Mesenteric fat pad (tissue), 1 donor: ENCODE results near the gene AFMID. TPM values are rescaled to one million over a fixed set of nuclear protein-coding genes. Genes with fewer than 3 reads are reported as not detected.
"Not testable (repeated sequence)": the region's sequence is repeated elsewhere in the genome, so short reads cannot be mapped to it uniquely, and the experiment has no call there.

Experiments
- DNase-seq: peaks from one replicate; pipeline ENCODE4 v3.0.0-alpha.2; 2020; ENCODE audit warnings: low spot score
- total RNA-seq: library from RNA; stranded (reverse); fragmentation: NEBNext Ultra II Directional; extraction: Animal tissue kit (Norgen Biotek cat#: 25700); gene quantifications from one replicate; pipeline ENCODE4 v1.2.1, GENCODE V29; 2021
- donor health status: DM: yes; HTN: yes; CAD: no.

AFMID gene
- total RNA-seq, 1 donor from 2014 or later, result 19.7 TPM

- no peak for DNase-seq
These were observed 32.4 kb downstream of the AFMID start for GRCh38 chr17:78219396-78220150.

GRCh38 chr17:78223061-78223460 lies 35.9 kb downstream of the AFMID start:
- DNase-seq, result no peak

DNA sequence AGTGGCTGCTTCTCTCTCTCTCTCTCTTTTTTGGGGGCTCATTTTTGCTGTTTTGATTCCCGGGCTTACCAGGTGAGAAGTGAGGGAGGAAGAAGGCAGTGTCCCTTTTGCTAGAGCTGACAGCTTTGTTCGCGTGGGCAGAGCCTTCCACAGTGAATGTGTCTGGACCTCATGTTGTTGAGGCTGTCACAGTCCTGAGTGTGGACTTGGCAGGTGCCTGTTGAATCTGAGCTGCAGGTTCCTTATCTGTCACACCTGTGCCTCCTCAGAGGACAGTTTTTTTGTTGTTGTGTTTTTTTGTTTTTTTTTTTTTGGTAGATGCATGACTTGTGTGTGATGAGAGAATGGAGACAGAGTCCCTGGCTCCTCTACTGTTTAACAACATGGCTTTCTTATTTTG lies 36.6 kb downstream of the AFMID start:
- DNase-seq, result no peak

DNA sequence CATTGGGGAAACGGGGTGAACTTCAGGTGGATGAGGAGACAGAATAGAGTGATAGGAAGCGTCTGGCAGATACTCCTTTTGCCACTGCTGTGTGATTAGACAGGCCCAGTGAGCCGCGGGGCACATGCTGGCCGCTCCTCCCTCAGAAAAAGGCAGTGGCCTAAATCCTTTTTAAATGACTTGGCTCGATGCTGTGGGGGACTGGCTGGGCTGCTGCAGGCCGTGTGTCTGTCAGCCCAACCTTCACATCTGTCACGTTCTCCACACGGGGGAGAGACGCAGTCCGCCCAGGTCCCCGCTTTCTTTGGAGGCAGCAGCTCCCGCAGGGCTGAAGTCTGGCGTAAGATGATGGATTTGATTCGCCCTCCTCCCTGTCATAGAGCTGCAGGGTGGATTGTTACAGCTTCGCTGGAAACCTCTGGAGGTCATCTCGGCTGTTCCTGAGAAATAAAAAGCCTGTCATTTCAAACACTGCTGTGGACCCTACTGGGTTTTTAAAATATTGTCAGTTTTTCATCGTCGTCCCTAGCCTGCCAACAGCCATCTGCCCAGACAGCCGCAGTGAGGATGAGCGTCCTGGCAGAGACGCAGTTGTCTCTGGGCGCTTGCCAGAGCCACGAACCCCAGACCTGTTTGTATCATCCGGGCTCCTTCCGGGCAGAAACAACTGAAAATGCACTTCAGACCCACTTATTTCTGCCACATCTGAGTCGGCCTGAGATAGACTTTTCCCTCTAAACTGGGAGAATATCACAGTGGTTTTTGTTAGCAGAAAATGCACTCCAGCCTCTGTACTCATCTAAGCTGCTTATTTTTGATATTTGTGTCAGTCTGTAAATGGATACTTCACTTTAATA lies 37.3 kb downstream of the AFMID start:
- no peak for DNase-seq

DNA sequence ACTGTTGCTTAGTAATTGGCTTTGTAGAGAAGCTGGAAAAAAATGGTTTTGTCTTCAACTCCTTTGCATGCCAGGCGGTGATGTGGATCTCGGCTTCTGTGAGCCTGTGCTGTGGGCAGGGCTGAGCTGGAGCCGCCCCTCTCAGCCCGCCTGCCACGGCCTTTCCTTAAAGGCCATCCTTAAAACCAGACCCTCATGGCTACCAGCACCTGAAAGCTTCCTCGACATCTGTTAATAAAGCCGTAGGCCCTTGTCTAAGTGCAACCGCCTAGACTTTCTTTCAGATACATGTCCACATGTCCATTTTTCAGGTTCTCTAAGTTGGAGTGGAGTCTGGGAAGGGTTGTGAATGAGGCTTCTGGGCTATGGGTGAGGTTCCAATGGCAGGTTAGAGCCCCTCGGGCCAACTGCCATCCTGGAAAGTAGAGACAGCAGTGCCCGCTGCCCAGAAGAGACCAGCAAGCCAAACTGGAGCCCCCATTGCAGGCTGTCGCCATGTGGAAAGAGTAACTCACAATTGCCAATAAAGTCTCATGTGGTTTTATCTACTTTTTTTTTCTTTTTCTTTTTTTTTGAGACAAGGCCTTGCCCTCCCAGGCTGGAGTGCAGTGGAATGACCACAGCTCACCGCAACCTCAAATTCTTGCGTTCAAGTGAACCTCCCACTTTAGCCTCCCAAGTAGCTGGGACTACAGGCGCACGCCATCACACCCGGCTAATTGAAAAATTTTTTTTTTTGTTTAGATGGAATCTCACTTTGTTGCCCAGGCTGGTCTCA lies 38.1 kb downstream of the AFMID start:
- DNase-seq, result no peak

DNA sequence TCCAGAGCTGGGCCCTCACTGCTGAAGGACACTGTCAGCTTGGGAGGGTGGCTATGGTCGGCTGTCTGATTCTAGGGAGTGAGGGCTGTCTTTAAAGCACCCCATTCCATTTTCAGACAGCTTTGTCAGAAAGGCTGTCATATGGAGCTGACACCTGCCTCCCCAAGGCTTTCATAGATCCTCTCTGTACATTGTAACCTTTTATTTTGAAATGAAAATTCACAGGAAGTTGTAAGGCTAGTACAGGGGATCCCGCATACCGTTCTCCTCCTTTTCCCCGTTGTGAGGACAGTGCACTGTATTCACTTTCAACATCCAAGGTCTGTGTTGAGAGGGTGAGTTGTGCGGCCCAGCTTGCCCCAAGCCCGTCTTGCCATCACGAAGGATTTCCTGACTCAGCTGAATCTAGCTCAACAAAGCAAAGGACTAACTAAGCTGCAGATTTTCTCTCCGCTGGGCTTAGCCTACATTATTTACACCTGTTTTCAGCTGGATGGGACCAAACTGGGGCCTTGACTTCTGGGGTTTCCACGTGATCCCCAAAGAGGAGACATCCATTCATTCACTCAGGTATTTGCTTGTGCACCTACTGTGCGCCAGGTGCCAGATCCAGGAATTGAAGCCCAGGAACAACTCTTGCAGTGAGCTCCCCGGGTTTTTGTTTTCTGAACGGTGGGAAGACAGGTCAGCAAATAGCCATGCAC lies 39.0 kb downstream of the AFMID start:
- DNase-seq, result no peak

DNA sequence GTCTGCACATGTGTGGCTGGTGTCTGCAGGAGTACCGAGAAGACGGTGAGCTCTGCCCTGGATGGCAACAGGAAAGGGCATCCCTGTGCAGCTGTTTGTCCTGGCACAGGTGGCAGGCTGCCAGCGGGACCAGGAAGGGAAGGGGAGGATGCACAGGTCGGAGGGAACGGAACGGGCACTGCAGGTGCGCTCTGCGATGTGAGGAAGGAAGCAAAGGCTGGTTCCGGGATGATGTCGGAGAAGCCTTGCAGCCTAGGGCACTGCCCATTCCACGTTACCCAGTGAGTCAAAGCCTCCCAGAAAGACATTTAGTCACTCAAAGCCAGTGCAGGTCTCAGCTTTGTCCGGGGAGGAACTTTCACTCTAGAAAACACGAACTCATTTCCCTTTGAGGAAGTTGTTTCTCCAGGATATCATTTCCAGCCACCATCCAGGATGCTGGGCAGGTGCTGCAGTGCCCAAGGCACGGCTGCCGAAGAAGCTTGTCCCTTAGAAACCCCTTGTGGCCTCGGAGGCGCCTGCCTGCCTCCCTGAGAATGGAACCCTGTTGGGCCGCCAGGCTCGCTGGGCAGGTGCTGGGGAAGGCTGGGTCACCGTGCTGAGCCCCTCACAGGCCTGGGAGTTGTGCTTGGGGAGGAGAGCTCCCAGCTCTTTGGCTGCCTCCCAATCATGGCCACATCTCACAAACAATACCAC lies 39.7 kb downstream of the AFMID start:
- DNase-seq, result no peak

- DNase-seq, result no peak
These were observed 40.3 kb downstream of the AFMID start for GRCh38 chr17:78227455-78227916.

- no peak for DNase-seq
These were observed 41.0 kb downstream of the AFMID start for GRCh38 chr17:78228176-78228575.

DNA sequence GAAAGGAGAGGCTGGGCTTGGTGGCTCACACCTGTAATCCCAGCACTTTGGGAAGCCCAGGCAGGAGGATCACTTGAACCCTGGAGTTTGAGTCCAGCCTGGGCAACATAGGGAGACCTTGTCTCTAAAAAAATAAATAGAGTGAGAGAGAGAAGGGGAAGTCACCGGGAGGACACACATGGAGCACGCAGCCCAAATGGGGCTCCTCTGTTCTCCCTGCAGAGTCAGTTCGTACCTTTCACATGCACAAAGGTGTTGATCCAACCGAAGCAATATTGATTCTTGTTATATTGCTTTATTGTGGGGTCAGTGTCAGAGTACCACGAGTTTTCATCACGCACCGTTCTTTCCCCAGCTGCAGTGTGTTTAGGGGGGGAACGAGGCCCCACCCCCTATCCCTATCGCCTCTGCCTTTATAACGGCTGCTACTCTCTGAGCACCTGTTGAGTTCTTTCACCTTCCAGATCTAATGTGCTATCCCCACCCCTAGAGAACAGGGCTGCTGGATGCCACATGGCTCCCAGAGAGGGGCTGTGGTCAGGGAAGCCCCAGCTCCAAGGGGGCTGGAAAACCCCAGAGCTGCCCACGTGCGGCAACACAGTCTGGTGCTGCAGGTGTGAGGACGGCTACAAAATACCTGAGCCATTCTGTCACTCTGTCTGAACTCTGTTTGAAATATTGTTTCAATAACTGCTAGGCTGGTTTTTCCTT lies 43.2 kb downstream of the AFMID start:
- DNase-seq, result no peak

- DNase-seq, result no peak
These were observed 44.1 kb downstream of the AFMID start, which contains the start of gene TMEM235 for GRCh38 chr17:78230996-78231935. TSS of gene TMEM235 (plus strand) at chr17:78231631. CDS start at chr17:78232024, 393 bp downstream.

DNA sequence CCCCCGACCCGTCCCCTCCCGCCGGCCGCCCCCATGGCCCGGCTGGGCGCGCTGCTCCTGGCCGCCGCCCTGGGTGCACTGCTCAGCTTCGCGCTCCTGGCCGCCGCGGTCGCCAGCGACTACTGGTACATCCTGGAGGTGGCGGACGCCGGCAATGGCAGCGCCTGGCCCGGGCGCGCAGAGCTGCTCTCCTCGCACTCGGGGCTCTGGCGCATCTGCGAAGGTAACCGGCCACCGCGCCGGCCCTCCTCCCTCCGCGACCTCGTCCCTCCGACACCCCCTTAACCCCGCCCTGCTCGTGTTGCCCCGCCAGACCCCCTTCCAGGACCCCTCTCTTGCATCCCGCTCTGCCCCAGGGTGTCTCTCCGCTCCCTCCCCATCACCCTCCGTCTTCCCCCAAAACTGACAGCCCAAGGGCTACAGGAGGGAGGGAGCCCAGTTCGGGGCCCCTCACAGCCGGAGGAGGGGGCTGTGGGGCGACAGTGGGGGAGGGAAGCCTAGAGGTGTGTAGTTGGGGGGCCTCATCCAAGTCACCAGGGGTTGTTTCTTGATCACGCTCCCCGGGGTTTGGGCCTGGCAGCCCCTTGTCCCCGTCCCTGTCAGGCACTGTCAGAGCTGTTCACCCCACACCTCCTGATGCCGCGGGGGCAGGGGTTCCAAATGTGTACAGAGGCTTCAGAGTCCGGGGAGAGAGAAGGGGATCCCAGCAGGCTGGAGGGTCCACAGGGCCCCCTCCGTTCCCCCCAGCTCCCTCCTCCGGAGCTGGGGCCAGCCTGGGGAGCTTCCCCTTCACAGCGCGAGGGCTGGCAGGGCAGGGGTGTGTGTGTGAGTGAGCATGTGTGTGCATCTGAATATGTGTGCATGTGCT lies 45.1 kb downstream of the AFMID start:
- DNase-seq, result no peak

DNA sequence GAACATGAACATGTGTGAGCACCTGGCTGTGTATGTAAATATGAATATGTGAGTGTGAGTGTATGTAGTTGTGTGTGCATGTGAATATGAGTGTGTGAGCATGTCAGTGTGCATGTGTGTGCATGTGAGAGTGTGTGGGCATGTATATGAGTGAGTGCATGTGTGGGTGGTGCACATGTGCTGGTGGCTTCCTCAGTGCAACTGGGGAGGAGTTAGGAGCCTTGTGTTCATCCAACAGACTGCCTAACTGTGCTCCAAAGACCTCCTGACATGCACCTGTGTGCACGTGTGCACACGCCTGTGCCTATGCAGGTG lies 45.7 kb downstream of the AFMID start:
- no peak for DNase-seq

DNA sequence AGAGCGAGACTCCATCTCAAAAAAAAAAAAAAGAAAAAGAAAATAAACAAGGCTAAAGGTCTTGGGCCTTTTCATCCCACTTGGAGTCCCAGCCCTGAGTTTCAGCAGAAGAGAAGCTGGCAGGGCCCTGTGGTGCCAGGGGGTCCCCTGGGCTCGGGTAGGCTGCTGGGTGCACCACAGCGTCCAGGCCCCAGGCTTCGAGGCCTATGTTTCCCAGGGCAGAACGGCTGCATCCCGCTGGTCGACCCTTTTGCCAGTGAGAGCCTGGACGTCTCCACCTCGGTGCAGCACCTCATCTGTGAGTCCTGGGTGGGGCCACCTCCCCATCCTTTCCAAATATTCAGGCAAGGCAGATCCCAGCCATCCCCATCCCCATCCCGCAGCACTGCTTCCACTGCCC lies 46.5 kb downstream of the AFMID start:
- no peak for DNase-seq

GRCh38 chr17:78234261-78234865 lies 47.2 kb downstream of the AFMID start:
- no peak for DNase-seq

DNA sequence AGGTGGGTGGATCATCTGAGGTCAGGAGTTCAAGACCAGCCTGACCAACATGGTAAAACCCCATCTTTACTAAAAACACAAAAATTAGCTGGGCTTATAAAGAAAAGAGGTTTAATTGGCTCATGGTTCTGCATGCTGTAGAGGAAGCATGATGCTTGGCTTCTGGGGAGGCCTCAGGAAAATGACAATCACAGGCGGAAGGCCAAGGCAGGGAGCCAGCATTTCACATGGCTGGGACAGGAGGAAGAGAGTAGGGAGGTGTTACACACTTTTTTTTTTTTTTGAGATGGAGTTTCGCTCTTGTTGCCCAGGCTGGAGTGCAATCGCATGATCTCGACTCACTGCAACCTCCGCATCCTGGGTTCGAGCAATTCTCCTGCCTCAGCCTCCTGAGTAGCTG lies 47.9 kb downstream of the AFMID start:
- DNase-seq, result not testable (repeated sequence)

- DNase-seq, result no peak
These were observed 48.7 kb downstream of the AFMID start for GRCh38 chr17:78235885-78236284.
